ENCODE results near the gene POLD3. TPM values are rescaled to one million over a fixed set of nuclear protein-coding genes. Genes with fewer than 3 reads are reported as not detected.

The POLD3 gene
- total RNA-seq, 1 experiment from 2014 or later = 18.9 TPM

GRCh38 chr11:74670171-74670570 is 77.8 kb downstream of the POLD3 start:
- intact Hi-C loops (cut with micrococcal nuclease) = no loop called here
- Histone ChIP-seq H3K9me3 (ENCODE audit: control insufficient read depth in 1 of 2, insufficient read depth in 1 of 2, low read depth in 1 of 2, low read length in 2 of 2) (no peaks in the 10 kb centered on the region), H4K20me1 (ENCODE audit: insufficient read depth) (no peaks in the 10 kb centered on the region), H2AFZ (ENCODE audit: low read depth, low read length, poor library complexity, severe bottlenecking) (no peak overlapping the region), H3K4me2 (ENCODE audit: low read length) (no peak overlapping the region), H3K79me2 (ENCODE audit: insufficient read depth, low read length) (no peaks in the 10 kb centered on the region), H3K27ac (ENCODE audit: low read depth, low read length) (no peak overlapping the region), H3K4me1 (ENCODE audit: control insufficient read depth in 1 of 2, insufficient read depth in 2 of 2, low read length in 2 of 2) (no peaks in the 10 kb centered on the region), H3K36me3 (ENCODE audit: control insufficient read depth in 1 of 2, insufficient read depth in 2 of 2, low read length in 2 of 2) (no peaks in the 10 kb centered on the region), H3K27me3 (ENCODE audit: insufficient read depth, low read length) (no peaks in the 10 kb centered on the region), H3K4me3 (replicated peaks in 1 of 2; ENCODE audit: low read depth in 1 of 2, low read length in 2 of 2) (no peak overlapping the region), H3K9me2 (ENCODE audit: insufficient read depth) (no peaks in the 10 kb centered on the region), H3K9ac (ENCODE audit: low read length) (no peak overlapping the region)
- no peak for ATAC-seq
- ChIA-PET POLR2A (no interaction called here), CTCF (no interaction called here), RAD21 (ENCODE audit: low non-redundant PET in 1 of 2, low total read pairs in 2 of 2, uncharacterized antibody in 2 of 2, unreplicated experiment in 2 of 2) (no interaction called here)
- TF ChIP-seq SIN3A (IDR thresholded peaks at IDR 0.05; ENCODE audit: low read depth) (no peak), FOSL1 (IDR thresholded peaks at IDR 0.05; ENCODE audit: low read depth) (no peak), EGR1 (IDR thresholded peaks at IDR 0.05; ENCODE audit: low read depth) (no peak), EZH2 (IDR thresholded peaks at IDR 0.05) (no peak), TCF7L2 (IDR thresholded peaks at IDR 0.05; ENCODE audit: borderline replicate concordance, extremely low read depth, insufficient read depth, insufficient read length) (no peak), ZFX (IDR thresholded peaks at IDR 0.05) (no peak), SP1 (IDR thresholded peaks at IDR 0.05; ENCODE audit: low read depth) (no peak), ZBTB33 (IDR thresholded peaks at IDR 0.05; ENCODE audit: extremely low read depth, insufficient replicate concordance, low read length) (no peak), ATF3 (IDR thresholded peaks at IDR 0.05) (no peak), CBX3 (IDR thresholded peaks at IDR 0.05; ENCODE audit: low read depth) (no peak), JUND (IDR thresholded peaks at IDR 0.05) (no peak), CEBPB (IDR thresholded peaks at IDR 0.05; ENCODE audit: low read depth) (no peak), ELF1 (IDR thresholded peaks at IDR 0.05; ENCODE audit: borderline replicate concordance, low read depth) (no peak), ZNF274 (IDR thresholded peaks at IDR 0.05; ENCODE audit: low read depth, low read length) (no peak), YY1 (IDR thresholded peaks at IDR 0.05; ENCODE audit: extremely low read depth, insufficient replicate concordance, low read depth, low read length) (no peak), EZH2phosphoT487 (IDR thresholded peaks at IDR 0.05; ENCODE audit: borderline replicate concordance) (no peak), RAD21 (IDR thresholded peaks at IDR 0.05; ENCODE audit: low read depth) (no peak), CTCF (IDR thresholded peaks at IDR 0.05 in 2 of 3, conservative IDR thresholded peaks at IDR 0.05 in 1 of 3; ENCODE audit: borderline replicate concordance in 1 of 3, insufficient read depth in 1 of 3, low read depth in 2 of 3, low read length in 2 of 3) (no peak)
- BruUV-seq (replicated peaks) = no TSS peak
- DNase-seq (ENCODE audit: low read depth, low spot score) = no peak
